Activated naive CD8-positive, alpha-beta T cell treated with anti-CD3 and anti-CD28 coated beads for 36 hours (primary cell): ENCODE data around the gene BCL7C. TPM values are rescaled to one million over a fixed set of nuclear protein-coding genes. Genes with fewer than 3 reads are reported as not detected.
"Not testable (repeated sequence)": the region's sequence is repeated elsewhere in the genome, so short reads cannot be mapped to it uniquely, and the experiment has no call there.

Source experiments
- DNase-seq: peaks from one replicate; pipeline ENCODE4 v3.0.0; 2021
- H3K27ac Mint-ChIP-seq: one replicate; pipeline ENCODE4 v1.8.0; 2022; ENCODE audit warnings: mild to moderate bottlenecking, moderate library complexity, mixed read lengths
- H3K27me3 Mint-ChIP-seq: one replicate; pipeline ENCODE4 v1.8.0; 2022; ENCODE audit warnings: mild to moderate bottlenecking, mixed read lengths
- H3K36me3 Mint-ChIP-seq: one replicate; pipeline ENCODE4 v1.8.0; 2021; ENCODE audit warnings: mild to moderate bottlenecking, mixed read lengths
- H3K4me1 Mint-ChIP-seq: one replicate; pipeline ENCODE4 v1.8.0; 2021; ENCODE audit warnings: mixed read lengths
- H3K4me3 Mint-ChIP-seq: one replicate; pipeline ENCODE4 v1.8.0; 2022; ENCODE audit warnings: mild to moderate bottlenecking, moderate library complexity, mixed read lengths
- H3K9me3 Mint-ChIP-seq: one replicate; pipeline ENCODE4 v1.8.0; 2022; ENCODE audit warnings: mixed read lengths
- total RNA-seq, 2 experiments: library from RNA; stranded (reverse); gene quantifications; one replicate each; pipeline ENCODE4 v1.2.3, GENCODE V29; 2021

The BCL7C gene
- 10 to 100 TPM; 20.8 to 22.0 TPM for total RNA-seq

DNA sequence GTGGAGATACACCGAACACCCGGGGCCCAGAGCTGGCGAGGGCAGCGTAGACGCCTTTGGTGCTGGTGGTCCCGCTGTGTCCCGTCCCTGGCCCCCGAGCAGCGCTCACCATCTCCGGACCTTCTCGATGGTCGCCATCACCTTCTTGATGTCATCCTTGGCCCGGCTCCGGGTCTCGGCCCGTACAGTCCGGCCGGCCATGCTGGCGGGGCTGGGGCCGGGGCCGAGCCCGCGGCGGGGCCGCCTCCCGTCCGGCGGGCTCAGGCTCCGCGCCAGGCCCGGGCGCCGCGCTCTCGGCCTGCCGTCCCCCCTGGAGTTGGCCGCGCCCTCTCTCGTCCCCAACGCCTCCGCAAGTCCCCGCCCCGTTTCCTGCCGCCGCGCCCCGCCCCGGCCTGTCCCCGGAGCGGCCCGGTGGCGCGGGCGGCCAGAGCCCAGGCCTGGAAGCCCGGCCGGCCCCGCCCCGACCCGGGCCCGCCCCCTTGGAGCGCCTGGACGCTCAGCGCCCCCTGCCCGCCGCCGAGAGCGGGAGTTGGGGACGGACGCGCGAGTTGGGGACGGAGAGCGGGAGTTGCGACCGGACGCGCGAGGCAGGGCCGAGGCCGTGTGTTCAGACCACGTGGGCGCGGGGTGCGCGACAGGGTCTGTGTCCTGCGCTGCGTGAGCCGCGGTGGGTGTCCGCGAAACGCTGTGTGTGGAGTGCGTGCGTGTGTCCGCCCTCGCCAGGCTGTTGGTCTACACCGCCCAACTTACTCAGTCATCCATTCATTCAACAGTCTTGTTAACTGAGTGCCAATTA is at the start of gene BCL7C:
BCL7C (minus strand) TSS at position 334 of the 796 bp plus-strand sequence; CDS start at position 201, 133 bp downstream.
- Mint-ChIP-seq H3K27me3 (no peaks in the 10 kb centered on the region), H3K36me3 (peaks cover 3% of the 10 kb centered on the region), H3K27ac (peak within 1 kb of the TSS; percentile 88), H3K9me3 (no peaks in the 10 kb centered on the region), H3K4me3 (peak within 1 kb of the TSS; percentile 89), H3K4me1 (peaks cover 33% of the 10 kb centered on the region)
- DNase-seq, result peak; percentile 90

DNA sequence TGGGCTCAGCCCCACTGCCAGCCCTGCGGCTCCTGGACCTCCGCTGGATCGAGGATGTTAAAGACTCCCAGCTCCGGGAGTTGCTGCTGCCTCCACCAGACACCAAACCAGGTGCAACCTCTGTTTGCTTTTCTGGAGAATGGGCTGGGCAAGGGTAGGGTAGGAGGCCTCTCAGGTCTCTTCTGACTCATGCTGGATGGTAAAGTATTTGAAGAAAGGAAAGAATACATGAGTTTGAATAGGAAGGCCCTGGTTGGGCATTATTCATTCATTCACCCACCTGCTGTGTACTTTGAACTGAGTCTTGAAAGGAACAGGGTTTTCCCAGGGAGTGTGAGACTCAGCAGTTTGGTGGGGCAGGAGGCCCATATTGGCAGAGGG is 48.5 kb upstream of the BCL7C start:
- no peak overlapping the region for H3K4me3 Mint-ChIP-seq
- H3K4me1 Mint-ChIP-seq, result peaks cover 13% of the 10 kb centered on the region
- H3K9me3 Mint-ChIP-seq, result no peaks in the 10 kb centered on the region
- H3K27ac Mint-ChIP-seq, result peak overlapping the region; percentile 40
- H3K36me3 Mint-ChIP-seq, result peaks cover 12% of the 10 kb centered on the region
- no peak for DNase-seq
- H3K27me3 Mint-ChIP-seq, result no peaks in the 10 kb centered on the region

DNA sequence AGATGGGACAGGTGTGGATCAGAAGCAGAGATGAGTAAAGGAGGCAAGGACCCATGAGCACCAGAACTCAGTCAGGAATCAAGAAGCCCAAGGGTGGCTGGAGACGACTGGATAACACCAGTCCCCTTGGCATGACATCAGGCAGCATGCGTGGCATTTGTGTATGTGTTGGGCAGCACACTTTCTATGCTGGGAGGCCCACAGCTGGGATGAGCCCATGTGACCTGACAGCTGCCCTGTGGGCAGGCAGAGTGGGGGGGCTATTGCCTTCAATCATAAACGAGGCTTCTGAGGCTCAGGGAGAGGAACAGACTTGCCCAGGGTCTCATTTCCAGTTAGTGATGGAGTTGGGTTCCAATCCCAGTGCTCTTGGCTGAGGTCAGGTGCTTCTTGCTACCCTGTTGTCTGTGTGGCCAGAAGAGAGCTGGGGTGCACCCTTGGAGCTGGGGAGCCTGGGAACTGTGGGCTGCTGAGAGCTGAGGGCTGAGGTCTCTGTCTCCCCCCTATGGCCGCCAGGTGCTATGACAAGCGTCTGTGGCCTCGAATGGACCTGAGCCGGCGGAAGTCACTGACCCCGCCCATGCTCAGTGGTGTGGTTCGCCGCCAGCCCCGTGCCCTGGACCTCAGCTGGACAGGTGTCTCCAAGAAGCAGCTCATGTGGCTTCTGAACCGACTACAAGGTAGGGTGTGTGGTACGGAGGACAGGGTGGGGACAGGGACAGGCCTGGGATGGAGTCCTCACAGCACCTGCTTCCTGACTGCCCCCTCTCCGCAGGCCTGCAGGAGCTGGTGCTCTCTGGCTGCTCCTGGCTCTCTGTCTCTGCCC is 47.9 kb upstream of the BCL7C start:
- Mint-ChIP-seq H3K36me3 (peaks cover 11% of the 10 kb centered on the region), H3K4me1 (peaks cover 13% of the 10 kb centered on the region), H3K27me3 (no peaks in the 10 kb centered on the region), H3K9me3 (no peaks in the 10 kb centered on the region), H3K27ac (peak overlapping the region; percentile 40), H3K4me3 (peak overlapping the region; percentile 30)
- peak; percentile 71 for DNase-seq

DNA sequence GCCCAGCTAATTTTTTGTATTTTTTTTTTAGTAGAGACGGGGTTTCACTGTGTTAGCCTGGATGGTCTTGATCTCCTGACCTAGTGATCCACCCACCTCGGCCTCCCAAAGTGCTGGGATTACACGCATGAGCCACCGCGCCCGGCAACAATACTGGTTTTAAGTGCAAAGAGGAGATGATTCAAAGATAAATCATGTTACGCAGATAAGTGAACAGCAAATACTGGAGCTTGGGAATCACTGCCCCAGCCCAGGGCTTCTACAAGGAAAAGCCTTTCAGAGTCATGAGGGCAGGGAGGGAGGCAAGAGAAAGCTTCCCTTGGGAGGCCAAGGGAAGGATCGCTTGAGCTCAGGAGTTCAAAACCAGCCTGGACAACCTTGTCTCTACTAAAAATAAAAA is 45.7 kb upstream of the BCL7C start:
- H3K4me3 Mint-ChIP-seq, H3K9me3 Mint-ChIP-seq, H3K27me3 Mint-ChIP-seq, DNase-seq, H3K27ac Mint-ChIP-seq: not testable (repeated sequence)
- Mint-ChIP-seq H3K36me3 (peaks cover 10% of the 10 kb centered on the region), H3K4me1 (peaks cover 21% of the 10 kb centered on the region)

DNA sequence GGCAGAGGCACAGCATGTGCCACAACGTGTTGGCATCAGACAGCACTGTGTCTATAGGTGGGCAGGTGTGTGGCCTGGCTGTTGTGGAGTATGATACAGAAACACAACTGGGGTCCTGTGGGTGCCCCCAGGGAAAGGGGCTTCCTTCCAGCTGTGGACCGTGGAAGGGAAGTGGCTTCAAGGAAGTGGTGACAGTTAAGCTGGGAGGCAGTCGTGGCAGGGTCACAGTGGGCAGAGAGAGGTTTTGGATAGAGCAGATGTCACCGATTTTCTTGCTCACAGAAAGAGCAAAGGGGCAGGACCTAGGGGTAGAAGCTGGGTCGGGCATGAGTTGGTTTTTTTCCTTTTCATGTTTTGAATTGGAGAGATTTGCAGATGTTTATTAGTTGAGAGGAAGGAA is 43.8 kb upstream of the BCL7C start:
- peaks cover 2% of the 10 kb centered on the region for H3K36me3 Mint-ChIP-seq
- H3K9me3 Mint-ChIP-seq, result no peaks in the 10 kb centered on the region
- no peak for DNase-seq
- H3K4me1 Mint-ChIP-seq, result peaks cover 21% of the 10 kb centered on the region
- H3K27me3 Mint-ChIP-seq, result no peaks in the 10 kb centered on the region
- no peak overlapping the region for H3K4me3 Mint-ChIP-seq
- no peak overlapping the region for H3K27ac Mint-ChIP-seq

DNA sequence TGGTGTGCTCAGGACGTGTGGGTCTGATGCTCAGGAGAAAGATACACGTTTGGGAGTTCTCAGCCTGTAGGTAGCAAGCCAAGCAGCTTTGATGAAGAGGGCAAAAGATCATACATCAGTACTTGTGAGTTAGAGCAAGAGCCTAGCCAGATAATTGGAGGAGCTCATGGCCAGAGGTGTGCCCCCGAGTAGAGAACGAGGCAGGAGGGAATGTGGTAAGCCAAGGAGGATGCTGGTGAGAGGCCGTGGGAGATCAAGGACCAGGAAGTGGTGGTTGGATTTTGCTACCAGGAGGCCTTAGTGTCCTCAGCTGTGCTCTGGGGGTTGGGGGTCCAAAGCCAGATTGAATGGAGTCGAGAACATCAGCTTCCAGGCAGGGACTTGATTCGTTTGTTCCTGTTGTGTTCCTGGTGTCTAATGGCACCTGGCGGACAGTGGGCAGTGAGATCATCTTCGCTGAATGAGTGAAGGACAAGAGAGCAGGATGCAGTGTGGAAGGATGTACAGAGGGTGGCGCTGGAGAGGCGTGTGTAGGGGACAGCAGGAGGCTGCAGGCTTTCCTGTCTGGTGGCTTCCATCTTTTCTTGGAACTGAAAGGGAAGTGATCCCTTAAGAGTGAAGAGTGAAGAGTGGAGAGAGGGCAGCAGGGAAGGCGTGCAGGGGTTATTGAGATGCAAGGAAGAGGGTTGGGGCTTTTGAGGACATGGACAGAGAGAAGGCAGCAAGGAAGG is 41.1 kb upstream of the BCL7C start:
- peak; percentile 38 for DNase-seq
- Mint-ChIP-seq H3K9me3 (no peaks in the 10 kb centered on the region), H3K4me3 (no peak overlapping the region), H3K4me1 (peaks cover 9% of the 10 kb centered on the region), H3K27ac (peak overlapping the region; percentile 32), H3K27me3 (no peaks in the 10 kb centered on the region), H3K36me3 (peaks cover 2% of the 10 kb centered on the region)

DNA sequence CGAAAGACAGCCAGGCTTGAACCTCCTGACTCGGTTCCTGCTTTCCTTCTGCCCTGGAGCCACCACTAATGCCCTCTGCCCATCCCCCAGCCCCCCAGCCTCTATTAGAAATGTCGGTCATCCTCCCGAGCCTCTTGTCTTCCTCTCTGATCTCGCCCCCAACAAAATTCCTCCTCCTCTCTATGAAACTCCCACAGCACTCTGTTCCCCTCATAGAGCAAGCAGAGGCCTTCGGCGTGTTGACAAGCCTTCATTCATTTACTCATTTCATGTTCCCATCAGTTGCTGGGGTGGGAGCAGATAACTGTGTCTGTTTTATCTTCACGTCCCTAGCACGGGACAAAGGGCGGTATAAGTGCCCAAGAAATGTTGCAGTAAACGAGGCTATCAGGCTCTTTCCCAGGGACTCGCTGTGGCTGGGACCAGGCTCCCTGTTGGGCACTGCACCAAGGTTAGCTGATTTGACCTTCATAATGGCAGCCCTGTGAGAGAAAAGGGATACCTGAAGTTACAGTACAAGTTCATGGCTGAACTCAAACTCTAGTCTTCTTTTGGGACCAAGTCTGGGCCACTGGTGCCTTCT is 37.3 kb upstream of the BCL7C start:
- Mint-ChIP-seq H3K36me3 (peaks cover 2% of the 10 kb centered on the region), H3K4me1 (peaks cover 11% of the 10 kb centered on the region), H3K4me3 (no peak overlapping the region), H3K27ac (no peak overlapping the region), H3K9me3 (no peaks in the 10 kb centered on the region), H3K27me3 (no peaks in the 10 kb centered on the region)
- DNase-seq, result no peak

DNA sequence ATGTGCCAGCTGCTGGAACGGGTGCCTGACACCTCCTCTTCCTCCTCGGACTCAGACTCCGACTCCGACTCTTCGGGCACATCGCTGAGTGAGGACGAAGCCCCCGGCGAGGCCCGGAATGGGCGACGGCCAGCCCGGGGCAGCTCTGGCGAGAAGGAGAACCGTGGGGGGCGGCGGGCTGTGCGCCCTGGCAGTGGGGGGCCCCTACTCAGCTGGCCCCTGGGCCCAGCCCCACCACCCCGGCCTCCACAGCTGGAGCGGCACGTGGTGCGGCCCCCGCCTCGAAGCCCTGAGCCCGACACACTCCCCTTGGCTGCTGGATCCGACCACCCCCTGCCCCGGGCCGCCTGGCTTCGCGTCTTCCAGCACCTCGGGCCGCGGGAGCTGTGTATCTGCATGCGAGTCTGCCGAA is 36.3 kb upstream of the BCL7C start:
- DNase-seq, result no peak
- no peak overlapping the region for H3K27ac Mint-ChIP-seq
- no peak overlapping the region for H3K4me3 Mint-ChIP-seq
- no peaks in the 10 kb centered on the region for H3K27me3 Mint-ChIP-seq
- no peaks in the 10 kb centered on the region for H3K9me3 Mint-ChIP-seq
- peaks cover 4% of the 10 kb centered on the region for H3K36me3 Mint-ChIP-seq
- peaks cover 11% of the 10 kb centered on the region for H3K4me1 Mint-ChIP-seq

DNA sequence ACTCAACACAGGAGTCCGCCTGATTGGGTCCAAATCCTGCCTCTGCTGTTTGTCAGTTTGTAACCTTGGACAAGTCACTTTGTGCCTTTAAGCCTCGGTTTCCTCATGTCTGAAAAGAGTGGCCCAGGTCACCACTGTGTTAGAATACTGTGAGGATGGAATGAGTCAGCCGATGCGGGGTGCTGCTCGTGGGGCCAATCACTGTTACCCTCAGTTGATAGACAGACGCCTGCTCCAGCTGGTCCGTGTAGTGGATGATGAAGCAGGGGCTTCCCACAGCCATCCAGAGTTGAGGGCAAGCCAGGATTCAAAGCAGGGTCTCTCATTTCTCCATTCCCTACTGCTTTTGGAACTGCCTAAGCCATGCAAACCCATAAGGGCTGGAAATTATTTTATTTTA is 35.3 kb upstream of the BCL7C start:
- DNase-seq, result no peak
- no peak overlapping the region for H3K27ac Mint-ChIP-seq
- peaks cover 4% of the 10 kb centered on the region for H3K36me3 Mint-ChIP-seq
- no peak overlapping the region for H3K4me3 Mint-ChIP-seq
- H3K4me1 Mint-ChIP-seq, result peaks cover 8% of the 10 kb centered on the region
- no peaks in the 10 kb centered on the region for H3K27me3 Mint-ChIP-seq
- H3K9me3 Mint-ChIP-seq, result no peaks in the 10 kb centered on the region

DNA sequence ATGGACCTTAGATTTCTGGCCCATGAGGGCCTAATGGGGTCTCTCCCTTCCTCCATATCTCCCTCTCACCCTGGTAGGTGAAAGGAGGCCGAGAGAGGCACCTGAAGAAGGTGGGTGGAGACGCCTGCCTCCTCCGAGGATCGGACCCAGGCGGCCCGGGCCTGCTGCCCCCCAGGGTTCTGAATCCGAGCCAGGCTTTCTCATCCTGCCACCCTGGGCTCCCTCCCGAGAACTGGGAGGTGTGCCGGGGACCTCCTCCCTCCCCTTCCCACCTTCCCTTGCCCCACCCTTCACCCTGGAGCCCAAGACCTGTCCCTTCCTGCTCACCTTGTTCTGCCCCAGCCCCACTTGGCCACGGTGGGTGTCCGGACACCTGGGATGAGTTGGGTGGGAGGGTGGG is 34.5 kb upstream of the BCL7C start:
- no peaks in the 10 kb centered on the region for H3K9me3 Mint-ChIP-seq
- H3K27ac Mint-ChIP-seq, result no peak overlapping the region
- H3K27me3 Mint-ChIP-seq, result no peaks in the 10 kb centered on the region
- H3K4me1 Mint-ChIP-seq, result peaks cover 8% of the 10 kb centered on the region
- DNase-seq, result no peak
- peaks cover 4% of the 10 kb centered on the region for H3K36me3 Mint-ChIP-seq
- no peak overlapping the region for H3K4me3 Mint-ChIP-seq

DNA sequence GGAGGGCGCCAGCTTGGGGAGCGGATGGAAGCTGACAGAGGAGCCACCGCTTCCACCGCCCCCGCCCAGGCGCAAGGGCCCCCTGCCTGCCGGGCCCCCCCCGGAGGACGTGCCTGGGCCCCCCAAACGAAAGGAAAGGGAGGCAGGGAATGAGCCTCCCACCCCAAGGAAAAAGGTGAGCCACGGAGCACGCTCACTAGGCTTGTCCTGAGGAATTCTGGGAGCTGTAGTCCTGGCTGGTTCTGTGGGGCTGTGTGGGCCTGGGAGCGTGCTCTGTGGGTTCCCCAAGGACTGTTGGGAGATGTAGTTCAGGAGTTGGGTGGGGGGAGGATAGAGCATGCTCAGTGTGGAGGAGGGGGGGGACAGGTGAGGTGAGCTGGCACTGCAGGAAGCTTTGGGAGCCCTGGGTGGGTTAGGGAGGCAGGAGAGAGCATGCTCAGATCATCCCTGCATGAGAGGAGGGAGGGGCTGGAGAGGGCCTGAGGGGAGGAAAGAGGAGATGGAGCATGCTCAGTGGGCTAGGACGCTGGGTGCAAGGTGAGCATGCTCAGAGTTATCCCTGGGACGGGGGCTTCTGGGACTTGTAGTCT is 34.0 kb upstream of the BCL7C start:
- H3K9me3 Mint-ChIP-seq, result no peaks in the 10 kb centered on the region
- H3K4me1 Mint-ChIP-seq, result peaks cover 8% of the 10 kb centered on the region
- DNase-seq, result peak; percentile 47
- no peak overlapping the region for H3K27ac Mint-ChIP-seq
- no peaks in the 10 kb centered on the region for H3K27me3 Mint-ChIP-seq
- H3K4me3 Mint-ChIP-seq, result no peak overlapping the region
- peaks cover 4% of the 10 kb centered on the region for H3K36me3 Mint-ChIP-seq

DNA sequence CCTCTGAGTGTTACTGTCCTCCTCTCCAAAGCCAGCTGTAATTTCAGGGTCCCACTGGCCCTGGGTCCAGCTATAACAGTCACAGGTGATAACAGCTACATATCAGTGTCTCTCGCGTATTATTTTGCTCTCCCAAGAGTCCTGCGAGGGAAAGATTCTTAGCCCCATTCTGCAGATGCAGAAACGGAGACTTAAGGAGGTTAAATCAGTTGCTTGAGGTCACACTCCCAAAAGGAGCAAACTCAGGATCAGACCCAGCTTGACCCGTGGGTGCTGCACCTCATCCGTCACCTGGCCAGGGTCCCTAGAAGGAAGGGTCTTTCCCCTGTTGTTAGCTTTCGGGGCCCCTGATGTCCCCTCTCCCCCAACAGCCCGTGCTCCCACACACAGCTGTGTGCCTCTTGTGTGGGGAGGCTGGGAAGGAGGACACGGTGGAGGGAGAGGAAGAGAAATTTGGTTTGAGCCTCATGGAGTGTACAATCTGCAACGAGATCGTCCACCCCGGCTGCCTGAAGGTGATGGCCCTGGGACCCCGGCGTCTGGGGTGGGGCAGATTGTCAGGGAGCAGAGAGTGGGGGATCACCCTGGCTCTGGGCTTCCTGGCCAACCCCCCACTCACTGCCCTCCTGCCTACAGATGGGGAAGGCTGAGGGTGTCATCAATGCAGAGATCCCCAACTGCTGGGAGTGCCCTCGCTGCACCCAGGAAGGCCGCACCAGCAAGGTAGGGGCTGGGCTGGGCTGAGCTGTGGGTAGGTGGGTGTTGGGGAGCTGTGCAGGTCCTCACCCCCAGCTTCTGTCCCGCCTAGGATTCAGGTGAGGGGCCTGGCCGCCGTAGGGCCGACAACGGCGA is 33.3 kb upstream of the BCL7C start:
- no peak overlapping the region for H3K4me3 Mint-ChIP-seq
- peaks cover 10% of the 10 kb centered on the region for H3K4me1 Mint-ChIP-seq
- peaks cover 4% of the 10 kb centered on the region for H3K36me3 Mint-ChIP-seq
- no peak for DNase-seq
- H3K27ac Mint-ChIP-seq, result no peak overlapping the region
- no peaks in the 10 kb centered on the region for H3K27me3 Mint-ChIP-seq
- H3K9me3 Mint-ChIP-seq, result no peaks in the 10 kb centered on the region

DNA sequence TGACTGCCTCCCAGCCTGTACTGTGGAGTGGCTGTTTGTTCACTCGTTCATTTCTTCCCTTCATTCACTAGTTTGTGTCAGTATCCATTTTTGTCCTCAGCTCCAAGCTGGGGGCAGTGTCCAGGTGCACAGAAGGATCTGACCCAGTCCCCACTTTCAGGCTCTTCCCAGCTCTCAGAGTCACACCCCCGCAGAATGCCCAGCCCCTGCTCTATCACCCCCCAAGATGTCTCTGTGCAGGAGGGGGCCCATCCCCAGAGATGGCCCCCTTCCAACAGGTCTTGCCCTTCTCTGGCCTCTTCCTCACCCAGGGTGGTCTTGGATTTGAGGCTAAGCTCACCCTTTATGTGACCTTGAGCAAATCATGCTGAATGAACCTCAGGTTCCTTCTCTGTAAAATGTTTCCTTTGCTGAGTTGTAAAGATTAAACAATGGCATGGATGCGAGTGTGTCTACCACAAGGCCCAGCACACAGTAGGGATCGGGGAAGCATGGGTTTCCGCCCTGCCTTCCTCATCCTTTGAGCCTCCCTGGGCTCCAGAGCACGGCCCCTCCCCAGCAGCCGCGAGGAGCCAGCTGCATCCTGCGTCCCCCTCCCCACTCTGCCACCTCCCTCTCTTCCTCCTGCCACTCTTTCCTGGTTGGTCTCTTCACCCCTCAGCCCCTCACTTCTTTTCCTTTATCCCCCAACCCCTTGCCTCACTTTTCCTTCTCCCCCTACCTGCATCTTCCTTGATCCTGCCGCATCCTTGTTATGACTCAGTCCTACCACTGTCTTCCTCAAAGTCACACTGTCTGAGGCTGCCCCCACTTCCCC is 32.3 kb upstream of the BCL7C start:
- Mint-ChIP-seq H3K9me3 (no peaks in the 10 kb centered on the region), H3K36me3 (peaks cover 4% of the 10 kb centered on the region), H3K4me3 (no peak overlapping the region), H3K27me3 (no peaks in the 10 kb centered on the region), H3K4me1 (peaks cover 18% of the 10 kb centered on the region), H3K27ac (peak overlapping the region; percentile 47)
- no peak for DNase-seq
